CD8-positive, alpha-beta memory T cell (primary cell): ENCODE results near the gene SLC39A1. TPM values are rescaled to one million over a fixed set of nuclear protein-coding genes. Genes with fewer than 3 reads are reported as not detected.

Experiments used
- polyA plus RNA-seq: library from polyadenylated mRNA; unstranded; fragments of 300-500 nt; fragmentation: Illumina TruSeq; gene quantifications from one replicate; pipeline ENCODE4 v1.2.3, GENCODE V29; 2021
- total RNA-seq, 2 experiments: library from RNA; stranded (reverse); gene quantifications; one replicate each; pipeline ENCODE4 v1.2.3, GENCODE V29; 2021

SLC39A1 gene
- total and polyA plus RNA-seq, 3 experiments from 2014 or later, result 39.2 to 88.2 (median 85.5) TPM

Other genes starting within 250 kb of the SLC39A1 start
- 10 to 100 TPM; 58.2 to 61.1 TPM for gene INTS3, start 235.5 kb downstream of the SLC39A1 start, total RNA-seq
- gene INTS3, start 235.5 kb downstream of the SLC39A1 start, polyA plus RNA-seq, result 11.9 TPM
- gene SLC27A3, start 188.1 kb downstream of the SLC39A1 start, total RNA-seq, result 10 to 100 TPM in 1 of 2 experiments, 1 to 10 TPM in 1; 9.9 to 11.3 TPM
- 29.3 TPM for gene SLC27A3, start 188.1 kb downstream of the SLC39A1 start, polyA plus RNA-seq
- 10 to 100 TPM; 64.9 to 71.9 TPM for gene GATAD2B, start 40.6 kb downstream of the SLC39A1 start, total RNA-seq
- 5.6 TPM for gene GATAD2B, start 40.6 kb downstream of the SLC39A1 start, polyA plus RNA-seq
- 100 to 1,000 TPM; 100 to 102 TPM for gene DENND4B, start 16.8 kb downstream of the SLC39A1 start, total RNA-seq
- gene DENND4B, start 16.8 kb downstream of the SLC39A1 start, polyA plus RNA-seq, result 27.3 TPM
- gene CRTC2, start 4.9 kb downstream of the SLC39A1 start, total RNA-seq, result 10 to 100 TPM; 53.9 to 63.2 TPM
- gene CRTC2, start 4.9 kb downstream of the SLC39A1 start, polyA plus RNA-seq, result 38.9 TPM
- gene CREB3L4, start 4.4 kb upstream of the SLC39A1 start, total RNA-seq, result 10 to 100 TPM in 1 of 2 experiments, 1 to 10 TPM in 1; 10.0 to 10.1 TPM
- 5.3 TPM for gene CREB3L4, start 4.4 kb upstream of the SLC39A1 start, polyA plus RNA-seq
- 100 to 1,000 TPM; 232 to 239 TPM for gene JTB, start 14.1 kb upstream of the SLC39A1 start, total RNA-seq
- gene JTB, start 14.1 kb upstream of the SLC39A1 start, polyA plus RNA-seq, result 351 TPM
- gene RAB13, start 22.8 kb upstream of the SLC39A1 start, total RNA-seq, result 1 to 10 TPM; 9.0 to 9.5 TPM
- gene RAB13, start 22.8 kb upstream of the SLC39A1 start, polyA plus RNA-seq, result not detected
- 1,000 to 10,000 TPM; 1,959 to 2,149 TPM for gene RPS27, start 27.2 kb upstream of the SLC39A1 start, total RNA-seq
- gene RPS27, start 27.2 kb upstream of the SLC39A1 start, polyA plus RNA-seq, result 20,406 TPM
- under 1 TPM in 1 of 2 experiments, not detected in 1; 0.09 TPM for gene NUP210L, start 191.5 kb upstream of the SLC39A1 start, total RNA-seq
- 0.06 TPM for gene NUP210L, start 191.5 kb upstream of the SLC39A1 start, polyA plus RNA-seq
- 100 to 1,000 TPM; 802 to 863 TPM for gene TPM3, start 228.6 kb upstream of the SLC39A1 start, total RNA-seq
- gene TPM3, start 228.6 kb upstream of the SLC39A1 start, polyA plus RNA-seq, result 948 TPM
- gene CFAP141, start 242.8 kb upstream of the SLC39A1 start, total RNA-seq, result not detected
- not detected for gene CFAP141, start 242.8 kb upstream of the SLC39A1 start, polyA plus RNA-seq